Right atrium auricular region (tissue), 2 donors: ENCODE measurements around the gene HAL. TPM values are rescaled to one million over a fixed set of nuclear protein-coding genes. Genes with fewer than 3 reads are reported as not detected.

Experiments
- DNase-seq: peaks from one replicate; pipeline ENCODE4 v3.0.0-alpha.2; 2019; ENCODE audit warnings: low spot score
- H3K27ac ChIP-seq, 2 donors: fragments of 200-600 bp; sonication (generic); 1 replicate in 1 of 2; 2 replicates in 1 of 2; pipeline ENCODE4 v1.5.1; 2016 to 2019
- H3K27me3 ChIP-seq, 2 donors: fragments of 200-600 bp; sonication (generic); one replicate each; pipeline versions ENCODE4 v1.5.1 to v1.6.0; 2017 to 2019
- H3K36me3 ChIP-seq: fragments of 200-600 bp; sonication (generic); one replicate; pipeline ENCODE4 v1.5.1; 2016
- H3K4me1 ChIP-seq, 2 donors: fragments of 200-600 bp; sonication (generic); one replicate each; pipeline versions ENCODE4 v1.5.1 to v1.6.0; 2017 to 2019
- H3K4me3 ChIP-seq, 2 donors: fragments of 200-600 bp; sonication (generic); 1 replicate in 1 of 2; 2 replicates in 1 of 2; pipeline ENCODE4 v1.5.1; 2017 to 2019; ENCODE audit warnings: mild to moderate bottlenecking in 1 of 2, moderate library complexity in 1 of 2
- H3K9me3 ChIP-seq, 2 donors: fragments of 200-600 bp; sonication (generic); one replicate each; pipeline ENCODE4 v1.5.1; 2019
- total RNA-seq, 2 donors: library from RNA; depleted of rRNA; stranded (reverse); fragments of >200 nt; gene quantifications; one replicate each; pipeline ENCODE4 v1.1.0, GENCODE V29; 2016
- TF ChIP-seq, protein P1 (sequence below), 2 donors: fragments of 200-600 bp; sonication (generic); IDR thresholded peaks; one replicate each; pipeline ENCODE4 v1.5.1; 2019; ENCODE audit warnings: antibody characterized with exemption in 2 of 2

Gene HAL
- total RNA-seq, 2 donors from 2014 or later, result 0.24 to 0.93 TPM

DNA sequence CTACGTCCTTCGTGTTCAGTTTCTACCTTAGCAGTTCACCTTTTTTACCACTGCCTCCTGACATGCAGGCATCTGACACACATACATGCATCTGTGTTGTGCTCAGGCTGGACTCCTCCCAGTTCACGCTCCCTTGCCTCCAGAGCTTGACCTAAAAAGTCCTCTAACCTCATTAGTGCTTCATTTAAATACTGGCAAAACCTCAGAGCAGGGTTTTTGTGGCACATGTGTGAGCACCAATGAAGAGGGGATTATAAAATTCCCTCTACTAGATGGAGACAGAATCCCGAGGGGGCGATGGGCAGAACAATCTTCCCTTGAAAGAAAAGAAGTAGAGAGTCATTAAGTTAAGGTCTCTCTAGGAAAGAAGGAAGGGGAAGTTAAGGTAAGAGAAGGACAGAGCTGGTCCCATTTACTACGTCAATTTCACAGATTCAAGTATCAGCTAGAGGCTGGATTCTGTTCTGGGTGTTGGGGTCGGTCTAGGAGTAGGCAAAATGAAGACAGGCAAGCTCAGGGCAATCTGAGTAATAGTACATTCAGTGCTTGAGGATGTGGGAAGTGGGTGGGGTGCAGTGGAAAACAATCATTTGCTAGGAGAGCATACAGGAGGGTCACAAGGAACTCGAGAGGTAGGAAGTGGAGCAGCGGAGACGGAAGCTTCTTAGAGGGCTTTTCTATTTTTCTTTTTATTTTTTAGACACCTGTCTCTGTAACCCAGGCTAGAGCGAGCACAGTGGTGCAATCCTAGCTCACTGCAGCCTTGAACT lies 7.5 kb downstream of the HAL start:
- H3K27ac ChIP-seq, result no peak overlapping the region
- H3K4me1 ChIP-seq, result no peaks in the 10 kb centered on the region
- peak; percentile 28 for DNase-seq
- H3K9me3 ChIP-seq, result no peaks in the 10 kb centered on the region
- TF ChIP-seq, protein P1, sequence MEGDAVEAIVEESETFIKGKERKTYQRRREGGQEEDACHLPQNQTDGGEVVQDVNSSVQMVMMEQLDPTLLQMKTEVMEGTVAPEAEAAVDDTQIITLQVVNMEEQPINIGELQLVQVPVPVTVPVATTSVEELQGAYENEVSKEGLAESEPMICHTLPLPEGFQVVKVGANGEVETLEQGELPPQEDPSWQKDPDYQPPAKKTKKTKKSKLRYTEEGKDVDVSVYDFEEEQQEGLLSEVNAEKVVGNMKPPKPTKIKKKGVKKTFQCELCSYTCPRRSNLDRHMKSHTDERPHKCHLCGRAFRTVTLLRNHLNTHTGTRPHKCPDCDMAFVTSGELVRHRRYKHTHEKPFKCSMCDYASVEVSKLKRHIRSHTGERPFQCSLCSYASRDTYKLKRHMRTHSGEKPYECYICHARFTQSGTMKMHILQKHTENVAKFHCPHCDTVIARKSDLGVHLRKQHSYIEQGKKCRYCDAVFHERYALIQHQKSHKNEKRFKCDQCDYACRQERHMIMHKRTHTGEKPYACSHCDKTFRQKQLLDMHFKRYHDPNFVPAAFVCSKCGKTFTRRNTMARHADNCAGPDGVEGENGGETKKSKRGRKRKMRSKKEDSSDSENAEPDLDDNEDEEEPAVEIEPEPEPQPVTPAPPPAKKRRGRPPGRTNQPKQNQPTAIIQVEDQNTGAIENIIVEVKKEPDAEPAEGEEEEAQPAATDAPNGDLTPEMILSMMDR (IDR thresholded peaks at IDR 0.05), result no peak
- no peaks in the 10 kb centered on the region for H3K36me3 ChIP-seq
- H3K4me3 ChIP-seq, result no peak overlapping the region
- H3K27me3 ChIP-seq, result no peaks in the 10 kb centered on the region

- H3K27me3 ChIP-seq, result no peaks in the 10 kb centered on the region
- peak; percentile 28 for DNase-seq
- H3K27ac ChIP-seq, result no peak overlapping the region
- no peaks in the 10 kb centered on the region for H3K4me1 ChIP-seq
- TF ChIP-seq, protein P1 (IDR thresholded peaks at IDR 0.05), result no peak
- H3K9me3 ChIP-seq, result no peaks in the 10 kb centered on the region
- H3K4me3 ChIP-seq, result no peak overlapping the region
- H3K36me3 ChIP-seq, result no peaks in the 10 kb centered on the region
These were observed 9.2 kb downstream of the HAL start for GRCh38 chr12:95986635-95987570.

DNA sequence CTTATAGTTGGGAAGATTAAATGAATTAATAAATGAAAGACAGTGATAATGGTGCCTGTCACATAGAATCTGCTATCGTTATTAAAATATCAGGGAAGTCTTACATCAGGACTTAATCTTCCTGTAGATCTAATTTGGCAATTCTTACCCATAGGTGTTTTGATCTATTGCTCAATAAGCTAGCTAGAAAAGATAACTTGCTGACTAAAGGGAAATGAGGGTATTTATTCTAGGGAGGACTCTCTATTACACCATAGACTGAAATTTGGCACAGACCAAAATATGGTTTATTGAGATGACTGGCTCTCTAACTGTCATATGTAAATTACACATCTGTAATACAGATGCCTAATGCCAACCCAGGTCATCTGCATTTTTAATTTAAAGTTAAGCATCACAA lies 11.5 kb downstream of the HAL start:
- Histone ChIP-seq H3K27me3 (no peaks in the 10 kb centered on the region), H3K9me3 (no peaks in the 10 kb centered on the region), H3K27ac (no peak overlapping the region), H3K4me1 (no peaks in the 10 kb centered on the region), H3K4me3 (no peak overlapping the region), H3K36me3 (no peaks in the 10 kb centered on the region)
- no peak for DNase-seq
- TF ChIP-seq, protein P1 (IDR thresholded peaks at IDR 0.05), result no peak

DNA sequence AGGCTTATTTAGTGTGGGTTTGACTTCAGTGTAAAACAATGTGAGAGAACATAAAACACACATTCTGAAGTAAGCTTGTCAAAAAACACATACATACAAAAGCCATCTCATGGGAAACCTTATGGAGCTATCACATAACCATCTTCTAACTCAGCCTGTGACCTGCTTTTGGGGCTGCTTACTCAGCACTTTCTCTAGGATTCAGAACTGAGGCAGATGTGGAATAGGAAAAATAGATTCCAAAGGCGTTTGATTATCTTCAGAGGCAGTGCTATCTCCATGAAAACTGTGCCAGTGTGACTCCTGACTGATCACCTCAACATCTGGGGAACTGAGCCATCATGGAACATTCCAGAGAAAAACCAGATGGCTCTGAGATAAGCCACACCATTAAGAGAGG lies 13.5 kb downstream of the HAL start:
- Histone ChIP-seq H3K4me1 (no peaks in the 10 kb centered on the region), H3K27me3 (no peaks in the 10 kb centered on the region), H3K4me3 (no peak overlapping the region), H3K9me3 (no peaks in the 10 kb centered on the region), H3K36me3 (no peaks in the 10 kb centered on the region), H3K27ac (no peak overlapping the region)
- TF ChIP-seq, protein P1 (IDR thresholded peaks at IDR 0.05), result no peak
- no peak for DNase-seq

DNA sequence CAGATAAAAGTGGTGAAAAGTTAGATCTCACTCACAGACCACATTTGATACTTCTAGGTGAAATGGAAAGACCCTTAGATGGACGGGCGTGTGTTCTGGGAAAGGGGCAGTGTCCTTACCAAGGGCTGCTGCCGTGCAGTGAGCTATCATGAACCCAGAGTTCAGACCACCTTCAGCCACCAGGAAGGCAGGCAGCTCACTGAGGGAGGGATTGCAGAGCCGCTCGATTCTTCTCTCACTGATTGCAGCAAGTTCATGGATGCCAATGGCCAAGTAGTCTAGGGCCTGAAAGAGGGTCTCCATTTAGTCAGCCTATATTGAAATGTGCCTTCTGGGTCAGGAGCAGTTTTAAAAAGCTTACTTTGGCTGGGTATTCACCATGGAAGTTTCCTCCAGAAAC lies 15.7 kb downstream of the HAL start:
- Histone ChIP-seq H3K27ac (no peak overlapping the region), H3K27me3 (no peaks in the 10 kb centered on the region), H3K4me3 (no peak overlapping the region), H3K4me1 (no peaks in the 10 kb centered on the region), H3K36me3 (no peaks in the 10 kb centered on the region), H3K9me3 (no peaks in the 10 kb centered on the region)
- DNase-seq, result peak; percentile 18
- TF ChIP-seq, protein P1 (IDR thresholded peaks at IDR 0.05), result no peak
